Measurements from ENCODE around the gene ITPRIPL2.

- no peak for TF ChIP-seq SPI1 (IDR thresholded peaks at IDR 0.05; ENCODE audit: low read depth, low read length)
- no peak for TF ChIP-seq POLR2AphosphoS5 (IDR thresholded peaks at IDR 0.05; ENCODE audit: low read depth, low read length)
- TF ChIP-seq POLR2A (IDR thresholded peaks at IDR 0.05; ENCODE audit: low read depth, low read length), result no peak
Observed at GRCh38 chr16:19169082-19169639, 55.4 kb downstream of the ITPRIPL2 start.

Data from GM12891 (cell line).